Neural progenitor cell (in vitro differentiated cells): Measurements from ENCODE around the gene GFOD2. TPM values are rescaled to one million over a fixed set of nuclear protein-coding genes. Genes with fewer than 3 reads are reported as not detected.

Experiments
- DNase-seq: peaks from one replicate; pipeline ENCODE4 v3.0.0-alpha.2; 2016; ENCODE audit warnings: low spot score
- H2AFZ ChIP-seq: fragments of 200-600 bp; sonication (generic); replicated peaks from 2 replicates; pipeline ENCODE4 v1.6.1; 2016; ENCODE audit warnings: antibody characterized with exemption
- H3F3A ChIP-seq: fragments of 200-600 bp; sonication (generic); 2 replicates; pipeline ENCODE4 v1.6.1; 2016; ENCODE audit warnings: antibody characterized with exemption, low read depth
- H3K27ac ChIP-seq: fragments of 200-600 bp; sonication (generic); 2 replicates; pipeline ENCODE4 v1.5.1; 2016; ENCODE audit warnings: mild to moderate bottlenecking
- H3K27me3 ChIP-seq: fragments of 200-600 bp; sonication (generic); 2 replicates; pipeline ENCODE4 v1.6.1; 2016; ENCODE audit warnings: mild to moderate bottlenecking, moderate library complexity
- H3K36me3 ChIP-seq: fragments of 200-600 bp; sonication (generic); 2 replicates; pipeline ENCODE4 v1.5.1; 2016
- H3K4me1 ChIP-seq: fragments of 200-600 bp; sonication (generic); 2 replicates; pipeline ENCODE4 v1.6.1; 2016; ENCODE audit warnings: mixed run types
- H3K4me2 ChIP-seq: fragments of 200-600 bp; sonication (generic); 2 replicates; pipeline ENCODE4 v1.6.1; 2016
- H3K4me3 ChIP-seq: fragments of 200-600 bp; sonication (generic); 2 replicates; pipeline ENCODE4 v1.5.1; 2016
- H3K79me2 ChIP-seq: fragments of 200-600 bp; sonication (generic); 2 replicates; pipeline ENCODE4 v1.6.1; 2016; ENCODE audit warnings: low read depth
- H3K9ac ChIP-seq: fragments of 200-600 bp; sonication (generic); 2 replicates; pipeline ENCODE4 v1.6.1; 2016
- H3K9me3 ChIP-seq: fragments of 200-600 bp; sonication (generic); 2 replicates; pipeline ENCODE4 v1.5.1; 2016; ENCODE audit warnings: low read depth
- H4K20me1 ChIP-seq: fragments of 200-600 bp; sonication (generic); 2 replicates; pipeline ENCODE4 v1.6.1; 2016; ENCODE audit warnings: low read depth
- H3K27ac Mint-ChIP-seq: 3 replicates; pipeline ENCODE4 v1.8.0; 2021; ENCODE audit warnings: mixed read lengths
- H3K27me3 Mint-ChIP-seq: 2 replicates; pipeline ENCODE4 v1.8.0; 2022; ENCODE audit warnings: low read depth, mild to moderate bottlenecking, inconsistent platforms, moderate library complexity, mixed read lengths; ENCODE audit not compliant: insufficient read depth
- H3K36me3 Mint-ChIP-seq: 3 replicates; pipeline ENCODE4 v1.8.0; 2021; ENCODE audit warnings: mixed read lengths
- H3K4me1 Mint-ChIP-seq: 3 replicates; pipeline ENCODE4 v1.8.0; 2021; ENCODE audit warnings: mixed read lengths
- H3K4me3 Mint-ChIP-seq: 3 replicates; pipeline ENCODE4 v1.8.0; 2021; ENCODE audit warnings: mild to moderate bottlenecking, moderate library complexity, mixed read lengths
- H3K9me3 Mint-ChIP-seq: 3 replicates; pipeline ENCODE4 v1.8.0; 2020; ENCODE audit warnings: mixed read lengths
- CTCF ChIP-seq: fragments of 200-600 bp; sonication (generic); IDR thresholded peaks from 2 replicates; pipeline ENCODE4 v1.5.1; 2017; ENCODE audit warnings: antibody characterized with exemption, mild to moderate bottlenecking
- EZH2 ChIP-seq: fragments of 200-600 bp; sonication (generic); IDR thresholded peaks from 2 replicates; pipeline ENCODE4 v1.6.1; 2017; ENCODE audit warnings: antibody characterized with exemption, mild to moderate bottlenecking, moderate library complexity
- EZH2phosphoT487 ChIP-seq: fragments of 200-600 bp; sonication (generic); IDR thresholded peaks from 2 replicates; pipeline ENCODE4 v1.6.1; 2017; ENCODE audit warnings: antibody characterized with exemption
- total RNA-seq: library from RNA; depleted of rRNA; stranded (reverse); fragments of >200 nt; gene quantifications from 2 replicates; pipeline ENCODE4 v1.2.3, GENCODE V29; 2015; ENCODE audit warnings: low replicate concordance

The GFOD2 gene
- total RNA-seq, 1 donor from 2014 or later, result 13.2 TPM

- Histone ChIP-seq H3K27me3 (no peaks in the 10 kb centered on the region), H3F3A (peaks cover 8% of the 10 kb centered on the region), H3K4me3 (no peak overlapping the region), H4K20me1 (peaks cover 5% of the 10 kb centered on the region), H3K36me3 (no peaks in the 10 kb centered on the region), H3K9ac (no peak overlapping the region), H3K27ac (no peak overlapping the region), H2AFZ (no peak overlapping the region), H3K9me3 (no peaks in the 10 kb centered on the region), H3K4me2 (no peak overlapping the region), H3K4me1 (no peaks in the 10 kb centered on the region), H3K79me2 (no peaks in the 10 kb centered on the region)
- Mint-ChIP-seq H3K4me3 (peak overlapping the region; percentile 20), H3K27ac (no peak overlapping the region), H3K9me3 (no peaks in the 10 kb centered on the region), H3K4me1 (peaks cover 17% of the 10 kb centered on the region), H3K36me3 (peaks cover 6% of the 10 kb centered on the region), H3K27me3 (peaks cover 4% of the 10 kb centered on the region)
- peak; percentile 80 for DNase-seq
- TF ChIP-seq CTCF (peak; percentile 77), EZH2phosphoT487 (no peak)
These were observed 46.1 kb downstream of the GFOD2 start for GRCh38 chr16:67672739-67673662.

- peaks cover 12% of the 10 kb centered on the region for H3F3A ChIP-seq
- H3K27me3 ChIP-seq, result peaks cover under 1% of the 10 kb centered on the region
- H3K4me3 Mint-ChIP-seq, result peak overlapping the region; percentile 20
- no peak for DNase-seq
- H3K79me2 ChIP-seq, result no peaks in the 10 kb centered on the region
- H3K9me3 Mint-ChIP-seq, result no peaks in the 10 kb centered on the region
- no peak overlapping the region for H3K9ac ChIP-seq
- peaks cover 4% of the 10 kb centered on the region for H3K4me1 ChIP-seq
- H4K20me1 ChIP-seq, result peaks cover 10% of the 10 kb centered on the region
- H3K9me3 ChIP-seq, result no peaks in the 10 kb centered on the region
- H3K27ac Mint-ChIP-seq, result no peak overlapping the region
- H3K4me2 ChIP-seq, result no peak overlapping the region
- H3K27me3 Mint-ChIP-seq, result peaks cover 4% of the 10 kb centered on the region
- H3K36me3 ChIP-seq, result no peaks in the 10 kb centered on the region
- H2AFZ ChIP-seq, result no peak overlapping the region
- TF ChIP-seq EZH2phosphoT487 (no peak), EZH2 (no peak), CTCF (no peak)
- H3K4me1 Mint-ChIP-seq, result peaks cover 17% of the 10 kb centered on the region
- H3K27ac ChIP-seq, result no peak overlapping the region
- H3K4me3 ChIP-seq, result no peak overlapping the region
- peaks cover 6% of the 10 kb centered on the region for H3K36me3 Mint-ChIP-seq
These were observed 46.8 kb downstream of the GFOD2 start for GRCh38 chr16:67672306-67672705.

GRCh38 chr16:67669499-67670101, 49.5 kb downstream of the GFOD2 start:
- Mint-ChIP-seq H3K27ac (no peak overlapping the region), H3K27me3 (peaks cover 7% of the 10 kb centered on the region), H3K36me3 (peaks cover 10% of the 10 kb centered on the region), H3K4me1 (peaks cover 30% of the 10 kb centered on the region), H3K9me3 (no peaks in the 10 kb centered on the region), H3K4me3 (peak overlapping the region; percentile 57)
- H3K4me1 ChIP-seq, result peaks cover 13% of the 10 kb centered on the region
- H3K27ac ChIP-seq, result no peak overlapping the region
- no peak for DNase-seq
- H3K9ac ChIP-seq, result no peak overlapping the region
- H3K9me3 ChIP-seq, result no peaks in the 10 kb centered on the region
- no peaks in the 10 kb centered on the region for H3K36me3 ChIP-seq
- H4K20me1 ChIP-seq, result peaks cover 24% of the 10 kb centered on the region
- TF ChIP-seq CTCF (no peak), EZH2 (no peak), EZH2phosphoT487 (no peak)
- H3K4me3 ChIP-seq, result no peak overlapping the region
- H3F3A ChIP-seq, result peaks cover 17% of the 10 kb centered on the region
- H2AFZ ChIP-seq, result no peak overlapping the region
- no peaks in the 10 kb centered on the region for H3K79me2 ChIP-seq
- H3K27me3 ChIP-seq, result peaks cover 5% of the 10 kb centered on the region
- H3K4me2 ChIP-seq, result no peak overlapping the region
